COR-L47 (cell line): ENCODE data around the gene EIF6.
"Not testable (repeated sequence)": the region's sequence is repeated elsewhere in the genome, so short reads cannot be mapped to it uniquely, and the experiment has no call there.

Source experiments
- DNase-seq: peaks from one replicate; lab custom pipeline; 2025; lab: John Stamatoyannopoulos, UW

EIF6 gene

DNA sequence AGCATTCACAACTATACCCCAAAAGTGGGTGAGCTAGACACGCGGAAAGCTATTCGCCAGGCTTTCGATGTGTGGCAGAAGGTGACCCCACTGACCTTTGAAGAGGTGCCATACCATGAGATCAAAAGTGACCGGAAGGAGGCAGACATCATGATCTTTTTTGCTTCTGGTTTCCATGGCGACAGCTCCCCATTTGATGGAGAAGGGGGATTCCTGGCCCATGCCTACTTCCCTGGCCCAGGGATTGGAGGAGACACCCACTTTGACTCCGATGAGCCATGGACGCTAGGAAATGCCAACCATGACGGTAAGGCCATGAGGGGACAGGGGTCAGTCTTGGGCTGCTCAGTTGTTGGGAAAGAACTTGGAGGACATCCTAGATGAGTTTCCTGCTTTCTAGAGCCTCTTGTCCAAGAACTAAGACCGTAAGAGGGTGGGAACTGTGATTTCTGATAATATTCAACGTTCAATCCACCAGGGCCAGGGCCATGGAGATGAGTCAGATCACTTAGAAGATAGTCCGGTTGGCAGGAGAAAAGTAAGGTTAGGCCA is 30.0 kb downstream of the EIF6 start:
- no peak for DNase-seq

GRCh38 chr20:35253010-35253409 is 31.6 kb downstream of the EIF6 start:
- no peak for DNase-seq

GRCh38 chr20:35252598-35252997 is 32.0 kb downstream of the EIF6 start:
- DNase-seq: not testable (repeated sequence)

- no peak for DNase-seq
These were observed 32.5 kb downstream of the EIF6 start for GRCh38 chr20:35252037-35252461.

DNA sequence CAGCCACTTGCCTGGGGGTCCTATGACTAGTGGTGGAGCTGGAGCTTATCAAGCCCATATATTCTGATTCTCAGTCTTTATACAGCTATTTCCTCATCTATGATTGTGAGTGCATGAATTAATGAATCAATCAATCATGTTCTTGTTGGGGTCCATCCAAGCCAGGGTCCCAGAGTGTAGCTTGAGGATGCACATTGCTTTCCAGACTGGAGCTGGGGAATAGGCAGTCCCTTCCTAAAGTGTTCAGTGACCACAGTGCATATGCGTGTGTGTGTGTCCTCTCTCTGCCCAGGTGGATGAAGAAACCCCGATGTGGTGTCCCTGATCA is 33.0 kb downstream of the EIF6 start:
- no peak for DNase-seq

DNA sequence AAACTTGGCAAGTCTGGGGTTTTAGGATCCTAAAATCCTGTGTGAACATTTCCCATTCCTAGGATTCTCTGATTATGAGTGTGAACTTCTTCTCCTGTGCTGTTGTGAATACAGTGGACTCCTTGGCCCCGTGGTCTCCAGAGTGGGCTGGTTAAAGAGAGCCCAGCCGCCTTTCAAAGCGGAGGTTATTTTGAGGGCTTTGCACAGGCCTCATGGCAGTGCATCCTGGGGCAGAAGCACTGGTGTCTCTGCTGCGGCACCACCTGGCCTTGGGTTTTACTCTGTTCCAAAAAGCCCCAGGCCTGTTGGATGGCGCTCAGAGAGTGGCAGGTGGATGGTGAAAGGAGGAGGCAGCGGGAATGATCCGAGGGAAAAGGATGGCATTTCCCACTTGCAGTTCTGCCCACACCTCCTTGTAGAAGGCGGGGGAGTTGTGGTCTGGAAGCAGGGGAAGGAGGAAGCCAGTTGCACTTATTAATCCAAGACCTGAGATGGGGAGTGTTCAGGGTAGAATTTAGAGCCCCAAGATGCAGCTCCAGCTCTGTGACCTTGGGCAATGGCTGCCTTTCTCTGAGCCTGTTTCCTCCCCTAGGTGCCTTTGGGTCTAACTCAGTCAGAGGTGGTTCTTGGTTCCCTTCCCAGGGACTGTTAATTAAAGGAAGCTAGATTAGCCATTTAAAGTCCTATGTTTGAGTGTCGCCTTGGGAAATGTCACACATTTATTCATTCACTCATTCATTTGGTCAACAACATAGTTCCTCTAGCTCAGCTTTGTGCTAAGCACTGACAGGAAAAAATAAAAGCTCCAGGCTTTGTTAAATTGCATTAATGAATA is 35.7 kb downstream of the EIF6 start:
- no peak for DNase-seq

DNA sequence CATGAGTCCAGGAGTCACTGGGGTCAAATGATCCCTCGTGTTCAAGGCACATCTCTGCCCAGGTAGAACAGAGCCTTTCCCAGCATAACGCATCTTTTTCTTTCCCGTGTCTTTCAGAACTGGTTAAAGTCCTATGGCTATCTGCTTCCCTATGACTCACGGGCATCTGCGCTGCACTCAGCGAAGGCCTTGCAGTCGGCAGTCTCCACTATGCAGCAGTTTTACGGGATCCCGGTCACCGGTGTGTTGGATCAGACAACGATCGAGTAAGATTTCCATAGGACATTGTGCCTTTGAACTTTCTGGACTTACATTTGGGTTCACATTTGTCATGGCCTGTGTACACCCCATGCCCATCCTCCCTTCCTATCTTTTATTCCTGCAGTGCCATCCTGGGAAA is 37.8 kb downstream of the EIF6 start:
- DNase-seq: no peak

- DNase-seq: no peak
These were observed 40.6 kb downstream of the EIF6 start for GRCh38 chr20:35243986-35244385.

DNA sequence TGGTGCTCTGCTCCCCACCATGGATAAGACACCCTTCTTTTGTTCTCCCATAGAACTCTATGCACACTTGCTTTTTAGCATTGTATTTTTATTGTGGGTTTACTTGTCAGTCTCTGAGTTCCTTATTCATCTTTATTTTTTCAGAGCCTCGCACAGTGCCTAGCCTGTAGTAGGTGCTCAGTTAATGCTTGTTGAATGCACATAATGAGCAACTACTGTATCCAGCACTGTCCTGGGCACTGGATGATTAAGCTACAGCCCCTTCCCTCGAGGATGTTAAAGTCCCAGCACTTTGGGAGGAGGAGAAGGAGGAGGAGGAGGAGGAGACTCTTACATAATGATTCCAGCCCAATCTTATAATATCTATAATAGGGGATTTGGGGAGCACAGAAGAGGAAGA is 41.3 kb downstream of the EIF6 start:
- DNase-seq: no peak

GRCh38 chr20:35240811-35241293 is 43.7 kb downstream of the EIF6 start:
- DNase-seq: no peak

GRCh38 chr20:35240083-35240810 is 44.3 kb downstream of the EIF6 start:
- DNase-seq: no peak

- DNase-seq: no peak
These were observed 45.8 kb downstream of the EIF6 start for GRCh38 chr20:35238735-35239134.

GRCh38 chr20:35238170-35238569 is 46.4 kb downstream of the EIF6 start:
- no peak for DNase-seq

GRCh38 chr20:35237486-35237885 is 47.1 kb downstream of the EIF6 start:
- DNase-seq: no peak

DNA sequence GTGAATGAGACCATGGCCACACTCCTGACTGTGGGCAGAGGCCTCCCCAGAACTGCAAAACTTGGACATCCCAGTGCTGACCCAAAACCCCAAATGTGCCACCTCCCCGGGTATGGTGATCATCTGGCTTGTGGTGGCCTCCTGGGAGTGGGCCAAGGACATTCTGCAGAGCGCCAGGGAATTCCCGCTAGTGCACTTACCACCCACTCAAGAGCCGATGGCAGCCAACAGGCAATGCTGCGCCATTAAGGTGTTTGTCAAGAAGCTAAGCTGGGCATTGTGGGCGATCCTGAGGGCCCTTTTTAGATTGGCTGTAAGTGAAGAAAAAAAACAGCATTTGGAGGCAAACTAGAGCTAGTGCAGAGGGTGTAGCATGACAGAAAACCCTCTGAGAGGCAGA is 48.7 kb downstream of the EIF6 start:
- no peak for DNase-seq

DNA sequence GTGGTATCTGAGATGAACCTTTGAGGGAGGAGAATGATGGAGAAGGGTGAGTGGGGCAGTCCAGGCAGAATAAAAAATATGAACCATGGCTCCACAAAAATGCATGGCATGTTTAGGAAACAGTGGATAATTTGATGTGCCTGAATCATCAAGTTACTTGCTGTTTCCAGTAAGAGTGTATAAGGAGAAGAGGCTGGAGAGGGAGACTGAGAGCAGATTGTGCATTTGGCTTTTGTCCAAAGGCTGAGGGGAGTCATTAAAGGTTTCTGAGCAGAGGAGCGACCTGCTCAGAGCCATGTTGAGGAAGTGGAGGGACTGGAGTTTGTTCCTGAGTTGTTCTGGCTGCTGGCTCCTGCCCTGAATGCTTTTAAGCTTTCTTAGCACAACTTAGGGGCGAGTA is 52.0 kb downstream of the EIF6 start:
- DNase-seq: no peak
